GM19438 (cell line): ENCODE data around the gene ACTL7A.
"Not testable (repeated sequence)": the region's sequence is repeated elsewhere in the genome, so short reads cannot be mapped to it uniquely, and the experiment has no call there.

Source experiments
- ATAC-seq: cut with Tn5 transposase; IDR thresholded peaks from one replicate; pipeline ENCODE4 v1.9.1; 2021; ENCODE audit warnings: low read depth; ENCODE audit not compliant: unreplicated experiment

ACTL7A gene

DNA sequence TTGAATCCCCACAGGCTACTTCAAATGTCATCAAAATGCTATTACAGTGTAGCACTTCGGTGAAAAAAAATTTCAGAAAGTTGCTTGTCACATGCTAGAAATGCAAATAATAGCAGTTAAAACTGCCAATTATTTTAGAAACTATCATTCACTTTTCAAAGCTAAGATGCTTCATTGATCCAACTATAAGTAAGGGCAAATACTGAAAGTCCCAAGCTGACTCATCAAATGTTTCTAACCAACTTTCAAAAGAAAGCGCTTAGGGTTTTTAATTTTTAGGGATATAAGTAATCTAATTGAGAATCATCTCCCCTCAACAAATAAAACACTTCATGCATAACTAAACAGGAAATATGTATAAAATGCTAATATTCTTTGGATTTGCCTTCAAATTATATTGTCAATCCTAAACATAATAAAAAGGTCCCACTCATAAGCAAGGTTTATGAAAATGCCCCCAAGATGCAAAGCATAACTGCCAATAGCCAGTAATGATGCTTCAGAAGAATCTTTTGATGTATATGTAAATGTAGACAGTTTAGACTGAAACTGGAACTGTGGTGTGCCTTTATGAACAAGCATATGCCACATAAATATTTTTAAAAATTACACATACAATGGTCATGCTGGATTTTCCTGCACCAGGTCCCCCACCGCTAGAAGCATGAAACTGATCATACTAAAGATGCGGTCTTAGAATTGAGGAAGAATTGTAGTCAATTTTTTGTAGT is 12.2 kb downstream of the ACTL7A start:
- no peak for ATAC-seq

DNA sequence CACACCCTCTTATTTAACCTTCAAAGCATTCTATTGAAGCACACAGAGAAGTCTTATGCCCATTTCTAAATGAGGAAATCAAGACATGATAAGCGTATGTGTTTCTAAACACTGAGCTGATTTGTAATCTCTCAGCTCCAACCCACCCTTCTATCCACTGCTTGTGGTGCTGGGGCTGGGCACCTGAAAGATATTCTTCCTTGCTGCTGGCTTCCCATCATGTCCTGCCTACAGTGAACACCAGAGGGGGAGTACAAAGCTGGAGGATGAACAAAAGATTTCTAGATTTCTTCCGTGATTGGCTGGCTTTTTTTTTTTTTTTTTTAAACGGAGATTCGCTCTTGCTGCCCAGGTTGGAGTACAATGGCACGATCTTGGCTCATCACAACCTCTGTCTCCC is 14.4 kb downstream of the ACTL7A start:
- ATAC-seq, result no peak

DNA sequence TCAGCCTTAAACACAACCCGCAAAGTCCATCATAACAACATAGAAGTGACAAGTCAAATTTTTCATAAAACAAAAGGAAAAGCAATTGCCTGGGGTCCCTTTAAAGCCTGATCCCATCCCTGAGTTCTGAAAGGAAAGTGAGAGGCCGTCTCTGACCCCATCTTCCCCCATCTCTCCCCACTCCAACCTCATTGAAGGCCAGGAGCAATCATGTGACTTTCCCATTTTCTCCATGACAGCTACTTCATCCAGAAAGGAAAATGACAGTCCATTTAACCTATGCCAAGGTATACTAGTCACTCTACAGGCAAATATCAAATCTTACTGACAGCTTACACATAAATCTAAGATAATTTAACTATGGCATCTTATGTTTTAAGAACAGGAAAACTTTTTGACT is 15.5 kb downstream of the ACTL7A start:
- no peak for ATAC-seq

DNA sequence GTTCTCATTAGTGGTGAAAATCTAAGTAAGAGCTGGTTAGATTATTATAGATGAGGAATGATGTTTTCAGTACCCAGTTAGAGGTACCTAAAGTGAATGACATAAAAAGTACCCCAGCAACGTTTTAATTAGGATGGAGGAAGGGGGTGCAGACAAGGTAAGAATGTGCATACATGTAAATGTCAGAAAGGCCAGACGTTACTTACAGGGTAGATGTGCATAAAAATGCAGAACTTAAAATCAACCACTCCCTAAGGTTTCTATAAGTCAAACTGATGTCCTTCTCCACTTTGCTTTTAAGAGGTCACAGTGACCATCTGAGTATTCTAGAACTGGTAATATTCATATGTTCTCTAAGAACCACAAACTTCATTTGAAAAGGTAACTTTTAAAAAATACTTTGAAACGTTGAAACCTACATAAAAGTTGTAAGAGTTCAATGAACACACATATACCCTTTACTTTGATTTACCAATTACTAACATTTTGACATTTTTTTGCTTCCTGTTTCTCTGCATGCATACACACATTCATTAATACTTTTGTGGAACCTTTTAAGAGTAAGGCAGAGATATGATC is 18.8 kb downstream of the ACTL7A start:
- ATAC-seq, result no peak

DNA sequence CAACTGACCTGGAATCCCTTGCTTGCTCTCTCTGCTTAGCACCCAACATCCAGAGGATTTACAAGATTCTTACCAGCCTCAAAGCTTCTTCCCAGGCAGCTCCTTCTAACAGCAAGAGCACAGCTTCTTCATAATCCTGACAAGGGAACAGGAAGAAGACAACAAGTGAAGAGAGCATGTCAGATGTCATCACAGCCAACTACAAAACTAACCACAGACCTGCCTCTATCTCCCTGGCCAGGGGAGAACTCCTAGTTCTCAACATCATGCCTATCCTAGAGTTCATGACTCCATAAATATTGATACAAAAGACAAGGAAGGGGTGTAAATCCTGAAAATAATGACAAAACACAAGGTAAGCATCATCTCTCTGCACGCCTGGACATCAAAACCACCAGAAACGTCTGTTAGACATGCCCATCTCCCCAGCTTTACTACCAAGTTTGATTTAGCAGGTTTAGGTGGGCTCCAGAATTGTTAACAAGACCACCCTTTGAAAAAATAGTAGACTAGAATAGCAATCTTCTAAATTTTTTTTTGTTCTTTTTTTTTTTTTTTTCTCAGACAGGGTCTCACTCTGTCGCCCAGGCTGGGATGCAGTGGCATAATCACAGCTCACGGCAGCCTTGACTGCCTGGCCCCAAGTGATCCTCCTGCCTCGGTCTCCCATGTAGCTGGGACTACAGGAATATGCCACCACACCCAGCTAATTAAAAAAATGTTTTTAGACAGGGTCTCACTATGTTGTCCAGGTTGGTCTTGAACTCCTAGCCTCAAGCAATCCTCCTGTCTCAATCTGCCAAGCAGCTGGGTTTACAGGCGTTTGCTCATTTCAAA is 20.2 kb downstream of the ACTL7A start:
- no peak for ATAC-seq

DNA sequence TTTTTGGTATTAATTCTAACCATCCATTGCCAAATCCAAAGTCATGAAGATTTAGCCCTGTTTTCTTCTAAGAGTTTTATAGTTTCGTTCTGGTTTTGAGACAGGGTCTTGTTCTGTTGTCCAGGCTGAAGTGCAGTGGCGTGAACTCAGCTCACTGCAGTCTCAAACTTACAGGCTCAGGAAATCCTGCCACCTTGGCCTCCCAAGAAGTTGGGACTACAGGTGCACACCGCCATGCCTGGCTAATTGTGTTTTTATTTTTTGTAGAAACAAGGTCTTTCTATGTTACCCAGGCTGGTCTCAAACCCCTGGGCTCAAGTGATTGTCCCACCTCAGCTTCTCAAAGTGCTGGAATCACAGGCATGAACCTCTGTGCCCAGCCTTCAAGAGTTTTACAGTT is 21.0 kb downstream of the ACTL7A start:
- no peak for ATAC-seq

DNA sequence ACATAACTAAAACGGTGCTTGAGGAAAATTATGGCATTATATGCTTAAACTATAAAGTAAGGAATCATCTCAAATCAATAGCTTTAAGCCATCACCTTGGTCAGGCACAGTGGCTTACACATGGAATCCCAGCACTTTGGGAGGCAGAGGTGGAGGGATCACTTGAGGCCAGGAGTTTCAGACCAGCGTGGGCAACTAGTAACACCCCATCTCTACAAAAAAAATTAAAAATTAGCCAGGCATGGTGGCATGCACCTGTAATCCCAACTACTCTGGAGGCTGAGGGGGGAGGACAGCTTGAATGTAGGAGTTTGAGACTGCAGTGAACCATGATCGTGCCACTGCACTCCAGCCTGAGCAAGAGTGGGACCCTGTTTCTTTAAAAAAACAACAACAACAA is 22.6 kb downstream of the ACTL7A start:
- ATAC-seq, result no peak

DNA sequence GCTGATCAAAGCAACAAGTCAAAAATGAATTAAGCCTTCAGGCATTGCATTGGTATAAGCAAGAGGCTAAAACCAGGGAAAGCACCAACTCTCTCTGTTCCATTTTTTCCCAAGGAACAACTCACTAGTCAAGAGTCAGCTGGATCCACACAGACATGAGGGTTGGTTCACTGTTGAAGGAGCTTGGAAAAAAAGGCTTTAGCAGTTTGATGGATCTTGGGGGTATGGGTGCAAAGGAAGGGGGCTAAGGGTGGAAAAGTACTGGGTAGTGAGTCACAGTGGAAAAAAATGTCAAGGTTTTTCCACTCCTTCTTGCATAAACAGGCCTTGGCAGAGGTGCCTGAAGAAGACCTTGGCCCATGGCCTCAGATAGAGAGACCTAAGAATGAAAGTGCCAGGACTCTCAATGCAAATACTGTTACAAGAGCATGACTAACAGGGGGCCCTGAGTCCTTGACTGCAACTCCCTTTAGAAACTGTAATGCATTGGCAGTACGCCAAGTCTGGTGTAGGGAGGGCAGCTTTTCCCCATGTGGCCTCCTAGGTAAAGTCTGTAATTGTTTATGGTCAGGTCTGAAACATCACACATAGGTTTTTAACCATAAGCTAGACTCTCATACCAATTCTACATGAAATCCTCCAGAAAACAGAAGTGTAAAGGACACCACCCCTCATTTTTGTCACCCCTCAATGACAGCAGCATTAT is 23.7 kb downstream of the ACTL7A start:
- ATAC-seq, result peak; percentile 97

DNA sequence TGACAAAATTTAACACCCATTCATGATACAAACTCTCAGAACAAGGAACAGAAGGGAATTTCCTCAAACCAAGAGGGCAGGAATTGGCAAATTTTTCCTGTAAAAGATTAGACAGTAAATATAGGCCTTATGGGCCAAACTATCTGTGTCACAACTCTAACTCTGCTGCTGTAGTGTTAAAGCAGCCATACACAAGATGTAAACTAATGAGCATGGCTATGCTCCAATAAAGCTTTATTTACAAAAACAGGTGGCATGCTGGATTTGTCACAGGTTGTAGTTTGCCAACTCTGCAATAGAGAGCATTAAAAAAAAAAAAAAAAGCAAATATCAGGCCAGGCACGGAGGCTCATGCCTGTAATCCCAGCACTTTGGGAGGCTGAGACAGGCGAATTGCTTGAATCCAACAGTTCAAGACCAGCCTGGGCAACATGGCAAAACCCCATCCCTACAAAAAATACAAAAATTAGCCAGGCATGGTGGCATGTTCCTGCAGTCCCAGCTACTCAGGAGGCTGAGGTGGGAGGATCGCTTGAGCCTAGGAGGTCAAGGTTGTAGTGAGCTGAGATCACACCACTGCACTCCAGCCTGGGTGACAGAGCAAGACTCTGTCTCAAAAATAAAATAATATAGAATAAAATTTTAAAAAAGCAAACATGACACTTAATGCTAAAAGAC is 24.7 kb downstream of the ACTL7A start:
- ATAC-seq, result not testable (repeated sequence)

DNA sequence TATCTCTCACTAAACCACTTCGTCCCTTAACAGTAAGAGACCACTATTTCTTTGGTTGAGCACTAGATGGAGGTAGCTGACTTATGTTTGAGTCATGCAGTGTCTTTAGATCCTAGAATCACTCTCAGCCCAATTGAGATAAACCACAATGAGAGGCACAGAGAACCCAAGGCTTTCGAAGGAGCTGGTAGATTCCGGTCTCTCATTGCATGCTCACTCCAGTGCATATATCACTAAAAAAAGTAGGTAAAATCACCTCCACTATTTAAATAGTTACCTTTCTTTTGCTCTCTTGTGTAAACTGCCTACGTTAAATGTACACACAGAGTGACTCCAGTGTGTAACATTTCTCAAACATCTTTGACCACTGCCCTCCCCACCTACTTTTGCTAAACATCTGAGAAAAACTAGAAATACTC is 27.6 kb downstream of the ACTL7A start:
- no peak for ATAC-seq

DNA sequence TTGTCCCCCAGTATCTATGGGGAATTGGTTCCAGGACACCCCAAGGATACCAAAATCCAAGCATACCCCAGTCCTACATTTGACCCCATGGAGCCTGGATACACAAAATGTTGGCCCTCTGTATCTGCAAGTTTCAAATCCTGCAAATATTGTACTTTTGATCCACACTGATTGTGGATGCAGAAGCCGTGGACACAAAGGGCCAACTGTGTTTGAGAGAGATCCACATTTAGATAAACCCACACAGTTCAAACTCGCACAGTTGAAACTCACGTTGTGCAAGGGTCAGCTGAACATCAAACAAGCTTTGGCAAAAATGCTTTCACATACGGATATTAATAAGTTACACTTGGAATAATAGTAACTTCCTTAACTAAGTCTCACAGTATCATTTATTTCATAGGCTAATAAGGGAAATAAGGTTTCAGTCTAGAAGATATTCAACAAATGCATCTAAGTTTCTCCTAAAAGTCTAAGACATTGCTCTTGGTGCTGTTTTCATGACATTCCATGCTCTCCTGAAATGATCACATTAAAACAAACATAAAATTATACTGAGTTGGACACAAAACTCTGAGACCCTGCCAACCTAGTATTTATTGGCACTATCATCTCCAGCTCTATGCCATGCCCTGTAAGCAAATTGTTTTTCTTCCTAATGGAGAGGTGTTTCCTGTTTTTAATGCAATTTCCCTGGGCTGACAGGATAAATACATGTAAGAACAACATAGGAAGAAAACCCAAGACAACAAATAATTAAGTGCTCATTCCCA is 32.3 kb downstream of the ACTL7A start:
- ATAC-seq, result no peak

DNA sequence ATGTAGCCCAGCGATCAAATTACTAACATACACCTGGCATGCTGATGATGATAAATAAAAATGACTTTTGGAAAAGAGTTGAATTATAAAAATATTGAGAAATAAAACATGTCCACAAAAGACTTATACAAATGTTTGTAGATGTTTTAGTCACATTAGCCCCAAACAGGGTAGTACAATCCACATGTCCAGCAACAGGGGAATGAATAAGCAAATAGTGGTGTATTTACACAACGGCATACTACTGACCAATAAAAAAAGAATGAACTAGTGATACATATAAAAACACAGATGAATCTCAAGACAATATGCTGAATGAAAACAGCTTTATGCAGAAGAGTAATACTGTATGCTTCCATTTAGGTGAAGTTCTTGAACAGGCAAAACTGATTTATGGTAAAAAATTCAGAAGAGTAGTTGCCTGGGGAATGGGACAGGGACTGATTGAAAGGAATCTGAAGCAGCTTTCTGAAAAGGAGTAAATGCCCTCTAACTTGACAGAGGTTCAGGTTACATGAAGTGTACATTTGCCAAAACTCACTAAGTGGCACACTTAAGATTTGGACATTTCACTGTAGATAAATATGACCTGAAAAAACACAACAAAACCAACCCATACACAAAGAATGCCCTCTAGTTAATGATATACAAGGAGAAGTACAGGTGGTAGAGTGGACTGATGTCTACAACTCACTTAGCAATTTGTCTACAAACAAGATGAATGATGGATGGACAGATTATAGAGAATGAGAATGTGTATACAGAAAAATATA is 35.4 kb downstream of the ACTL7A start:
- ATAC-seq, result no peak

DNA sequence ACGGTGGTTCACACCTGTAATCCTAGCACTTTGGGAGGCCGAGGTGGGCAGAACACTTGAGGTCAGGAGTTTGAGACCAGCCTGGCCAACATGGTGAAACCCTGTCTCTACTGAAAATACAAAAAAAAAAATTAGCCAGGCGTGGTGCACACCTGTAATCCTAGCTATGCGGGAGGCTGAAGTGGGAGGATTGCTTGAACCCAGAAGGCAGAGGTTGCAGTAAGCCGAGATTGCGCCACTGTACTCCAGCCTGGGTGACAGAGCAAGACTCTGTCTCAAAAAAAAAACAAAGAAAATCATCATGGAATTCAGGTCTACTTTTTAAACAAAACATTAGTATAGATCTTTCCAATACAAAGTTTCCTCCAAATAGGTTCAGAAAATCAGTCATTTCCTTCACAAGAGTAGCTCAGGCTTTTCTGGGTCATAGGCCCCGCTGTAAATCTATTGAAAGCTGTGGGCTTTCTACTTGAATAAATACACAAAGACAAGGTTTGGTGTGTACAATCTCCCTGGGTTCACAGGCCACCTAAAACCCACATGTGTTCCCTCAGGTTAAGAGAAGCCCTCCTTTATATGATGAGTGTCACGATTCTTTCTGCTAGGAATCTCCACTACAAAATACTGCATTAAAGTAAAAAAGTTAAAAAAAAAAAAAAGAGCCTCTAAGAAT is 37.1 kb downstream of the ACTL7A start:
- not testable (repeated sequence) for ATAC-seq

DNA sequence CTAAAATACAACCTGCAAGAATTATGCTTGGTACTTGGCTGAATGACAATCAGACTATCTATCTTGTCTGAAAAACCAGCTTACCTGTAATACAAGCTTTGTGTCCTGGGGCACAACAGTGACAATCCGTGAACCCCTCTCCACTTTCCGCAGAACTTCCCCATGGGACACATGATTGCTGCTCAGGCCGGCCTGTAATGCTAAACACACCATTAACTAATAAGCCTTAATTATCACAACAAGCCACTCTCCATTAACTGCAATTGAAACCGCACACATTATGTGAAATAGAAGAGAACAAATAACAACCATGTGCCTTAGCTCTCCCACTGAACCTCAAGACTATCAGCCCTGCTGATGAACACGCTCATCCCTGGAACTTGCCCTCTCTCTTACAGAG is 38.1 kb downstream of the ACTL7A start:
- ATAC-seq, result no peak

DNA sequence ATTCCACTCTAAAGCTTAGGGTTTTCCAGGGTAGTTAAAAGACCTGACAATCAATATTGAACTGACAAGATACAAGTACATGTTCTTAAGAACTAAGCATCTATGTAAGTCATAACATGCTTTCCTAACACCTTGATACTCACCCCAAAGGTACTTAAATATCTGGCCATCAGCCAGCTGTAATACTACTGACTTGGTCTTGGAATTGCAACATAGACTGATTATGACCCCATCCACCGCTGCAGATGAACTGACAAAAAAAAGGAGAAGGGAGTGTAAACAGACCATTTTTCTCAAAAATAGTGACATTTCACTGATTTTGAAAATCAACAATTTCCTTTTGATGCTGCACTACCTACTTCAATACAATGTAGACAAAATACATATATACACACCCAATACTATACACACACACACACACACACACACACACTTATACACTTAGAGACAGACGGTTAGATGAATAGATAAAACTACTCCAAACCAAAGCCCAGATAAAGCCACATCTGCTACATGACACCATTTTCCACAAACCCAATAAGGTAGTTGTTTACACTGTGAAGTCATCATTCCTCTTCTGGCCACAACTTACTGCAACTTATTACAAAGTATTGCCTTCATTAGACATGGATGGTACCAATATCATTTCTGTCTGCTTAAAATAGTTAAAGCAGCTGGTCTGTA is 41.5 kb downstream of the ACTL7A start:
- no peak for ATAC-seq

DNA sequence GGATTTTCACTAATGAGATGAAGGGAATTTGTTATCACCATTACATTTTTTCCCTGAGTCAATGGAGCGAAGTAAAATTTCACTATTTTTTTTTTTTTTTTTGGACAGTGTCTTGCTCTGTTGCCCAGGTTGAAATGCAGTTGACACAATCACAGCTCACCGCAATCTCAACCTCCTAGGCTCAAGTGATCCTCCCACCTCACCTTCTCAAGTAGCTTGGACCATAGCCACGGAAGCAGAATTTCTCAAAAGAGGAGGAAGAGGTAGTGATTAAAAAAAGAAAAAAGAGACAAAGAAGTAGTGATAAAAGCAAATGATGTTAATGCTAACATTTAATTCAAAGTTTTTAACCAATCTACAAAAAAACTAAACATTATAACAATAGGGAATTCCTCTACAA is 42.1 kb downstream of the ACTL7A start:
- ATAC-seq, result no peak

DNA sequence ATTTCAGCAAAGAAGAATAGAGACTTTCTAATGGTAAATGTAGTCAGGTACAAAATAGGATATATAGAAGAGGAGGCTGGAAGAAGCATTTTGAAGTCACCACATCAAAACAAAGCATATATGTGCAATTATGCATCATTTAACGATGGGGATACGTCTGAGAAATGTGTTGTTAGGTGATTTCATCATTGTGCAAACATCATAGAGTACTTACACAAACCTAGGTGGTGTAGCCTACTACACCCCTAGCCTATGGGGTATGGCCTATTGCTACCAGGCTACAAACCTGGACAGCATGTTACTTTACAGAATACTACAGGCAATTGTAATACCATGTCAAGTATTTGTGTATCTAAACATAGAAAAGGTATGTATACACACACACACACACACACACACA is 43.4 kb downstream of the ACTL7A start:
- no peak for ATAC-seq

DNA sequence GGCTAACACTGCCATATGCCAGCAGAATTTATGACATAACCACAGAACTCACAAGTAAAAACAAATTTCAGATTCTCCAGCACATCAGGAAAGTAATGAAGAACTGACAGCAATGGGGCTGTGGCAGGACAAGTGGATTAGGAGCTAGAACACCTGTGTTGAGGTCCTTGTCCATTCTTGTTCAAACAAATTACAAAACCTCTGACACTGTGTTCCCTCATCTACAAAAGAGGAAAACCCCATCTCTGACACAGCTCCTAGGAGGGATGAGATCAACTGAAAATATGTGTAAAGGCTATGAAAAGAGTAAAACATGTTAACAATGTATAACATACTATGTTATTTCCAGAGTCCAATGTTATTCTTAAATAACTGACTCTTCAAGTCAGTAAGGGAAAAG is 48.3 kb downstream of the ACTL7A start:
- no peak for ATAC-seq
